OCI-LY7 (cell line): ENCODE data around the gene CACNG3.

ENCODE experiments used
- EZH2phosphoT487 ChIP-seq: fragments of 200-600 bp; sonication (generic); IDR thresholded peaks from 2 replicates; pipeline ENCODE4 v1.6.1; 2018; ENCODE audit warnings: low read depth, borderline replicate concordance, mild to moderate bottlenecking, mixed run types, antibody characterized with exemption, low read length, moderate library complexity, mixed read lengths
- TF ChIP-seq, protein P1 (sequence below): fragments of 200-600 bp; sonication (generic); conservative IDR thresholded peaks from 2 replicates; pipeline ENCODE4 v1.5.1; 2014; ENCODE audit warnings: mild to moderate bottlenecking, antibody characterized with exemption, low read length, moderate library complexity, mixed read lengths

DNA sequence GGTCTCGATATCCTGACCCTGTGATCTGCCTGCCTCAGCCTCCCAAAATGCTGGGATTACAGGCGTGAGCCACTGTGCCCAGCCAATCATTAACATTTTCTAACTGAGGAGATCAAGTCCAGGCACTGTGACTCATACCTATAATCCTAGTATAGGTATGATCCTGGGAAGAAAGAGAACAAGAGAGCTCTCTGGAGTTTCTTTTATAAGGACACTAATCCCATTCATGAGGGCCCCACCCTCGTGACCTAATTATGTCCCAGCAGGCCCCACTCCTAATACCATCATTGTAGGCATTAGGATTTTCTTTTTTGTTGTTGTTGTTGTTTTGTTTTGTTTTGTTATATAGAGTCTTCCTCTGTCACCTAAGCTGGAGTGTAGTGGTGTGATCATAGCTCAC is 80.4 kb downstream of the CACNG3 start:
- TF ChIP-seq, protein P1, sequence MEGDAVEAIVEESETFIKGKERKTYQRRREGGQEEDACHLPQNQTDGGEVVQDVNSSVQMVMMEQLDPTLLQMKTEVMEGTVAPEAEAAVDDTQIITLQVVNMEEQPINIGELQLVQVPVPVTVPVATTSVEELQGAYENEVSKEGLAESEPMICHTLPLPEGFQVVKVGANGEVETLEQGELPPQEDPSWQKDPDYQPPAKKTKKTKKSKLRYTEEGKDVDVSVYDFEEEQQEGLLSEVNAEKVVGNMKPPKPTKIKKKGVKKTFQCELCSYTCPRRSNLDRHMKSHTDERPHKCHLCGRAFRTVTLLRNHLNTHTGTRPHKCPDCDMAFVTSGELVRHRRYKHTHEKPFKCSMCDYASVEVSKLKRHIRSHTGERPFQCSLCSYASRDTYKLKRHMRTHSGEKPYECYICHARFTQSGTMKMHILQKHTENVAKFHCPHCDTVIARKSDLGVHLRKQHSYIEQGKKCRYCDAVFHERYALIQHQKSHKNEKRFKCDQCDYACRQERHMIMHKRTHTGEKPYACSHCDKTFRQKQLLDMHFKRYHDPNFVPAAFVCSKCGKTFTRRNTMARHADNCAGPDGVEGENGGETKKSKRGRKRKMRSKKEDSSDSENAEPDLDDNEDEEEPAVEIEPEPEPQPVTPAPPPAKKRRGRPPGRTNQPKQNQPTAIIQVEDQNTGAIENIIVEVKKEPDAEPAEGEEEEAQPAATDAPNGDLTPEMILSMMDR, result no peak
- TF ChIP-seq EZH2phosphoT487, result no peak
